OCI-M1 (cell line): ENCODE results near the gene PPP1R9B.

ENCODE experiments used
- DNase-seq: peaks from one replicate; lab custom pipeline; 2025; lab: John Stamatoyannopoulos, UW

PPP1R9B gene

GRCh38 chr17:50105811-50106210 is 44.7 kb downstream of the PPP1R9B start:
- no peak for DNase-seq

- no peak for DNase-seq
Observed at GRCh38 chr17:50103941-50104340, 46.5 kb downstream of the PPP1R9B start.

GRCh38 chr17:50103252-50103651 is 47.2 kb downstream of the PPP1R9B start:
- DNase-seq = no peak

- DNase-seq = no peak
Observed at GRCh38 chr17:50102164-50102991, 48.1 kb downstream of the PPP1R9B start.

GRCh38 chr17:50101346-50102163 is 48.9 kb downstream of the PPP1R9B start:
- DNase-seq = peak; percentile 26

- DNase-seq = no peak
Observed at GRCh38 chr17:50100921-50101345, 49.5 kb downstream of the PPP1R9B start.

GRCh38 chr17:50100480-50100883 is 50.0 kb downstream of the PPP1R9B start:
- no peak for DNase-seq

- DNase-seq = no peak
Observed at GRCh38 chr17:50099003-50099402, 51.5 kb downstream of the PPP1R9B start.

- DNase-seq = no peak
Observed at GRCh38 chr17:50098583-50098982, 51.9 kb downstream of the PPP1R9B start.

- DNase-seq = no peak
Observed at GRCh38 chr17:50097926-50098325, 52.6 kb downstream of the PPP1R9B start.

- DNase-seq = no peak
Observed at GRCh38 chr17:50097455-50097854, 53.0 kb downstream of the PPP1R9B start.

GRCh38 chr17:50096758-50097157 is 53.7 kb downstream of the PPP1R9B start:
- DNase-seq = no peak

- DNase-seq = no peak
Observed at GRCh38 chr17:50096092-50096491, 54.4 kb downstream of the PPP1R9B start.

GRCh38 chr17:50095626-50096037 is 54.8 kb downstream of the PPP1R9B start:
- DNase-seq = no peak

GRCh38 chr17:50094753-50095619 is 55.5 kb downstream of the PPP1R9B start, which contains the start of gene PDK2:
TSS of gene PDK2 (plus strand) at chr17:50095351. CDS start at chr17:50095436, 85 bp downstream.
- DNase-seq = peak; percentile 94

GRCh38 chr17:50094243-50094752 is 56.2 kb downstream of the PPP1R9B start:
- peak; percentile 93 for DNase-seq

GRCh38 chr17:50093807-50094206 is 56.7 kb downstream of the PPP1R9B start:
- DNase-seq = no peak

- no peak for DNase-seq
Observed at GRCh38 chr17:50093246-50093645, 57.2 kb downstream of the PPP1R9B start.

GRCh38 chr17:50091918-50092285 is 58.6 kb downstream of the PPP1R9B start:
- DNase-seq = no peak

GRCh38 chr17:50090971-50091917 is 59.2 kb downstream of the PPP1R9B start:
- no peak for DNase-seq

- no peak for DNase-seq
Observed at GRCh38 chr17:50090071-50090470, 60.4 kb downstream of the PPP1R9B start.
